AG08396 (cell line): ENCODE measurements around the gene ZBTB40.

Source experiments
- DNase-seq: peaks from one replicate; pipeline ENCODE4 v3.0.0; 2012; ENCODE audit warnings: low spot score, mixed read lengths

ZBTB40 gene

GRCh38 chr1:22507587-22507986 is 55.9 kb downstream of the ZBTB40 start:
- DNase-seq: no peak

GRCh38 chr1:22508329-22508728 is 56.7 kb downstream of the ZBTB40 start:
- no peak for DNase-seq

- DNase-seq: no peak
Observed at GRCh38 chr1:22508991-22509390, 57.3 kb downstream of the ZBTB40 start.

GRCh38 chr1:22509815-22510214 is 58.2 kb downstream of the ZBTB40 start:
- DNase-seq: no peak

- no peak for DNase-seq
Observed at GRCh38 chr1:22512873-22513272, 61.2 kb downstream of the ZBTB40 start.

- DNase-seq: no peak
Observed at GRCh38 chr1:22516906-22517571, 65.4 kb downstream of the ZBTB40 start.

GRCh38 chr1:22517956-22518355 is 66.3 kb downstream of the ZBTB40 start:
- no peak for DNase-seq

GRCh38 chr1:22518379-22518778 is 66.7 kb downstream of the ZBTB40 start:
- DNase-seq: no peak

- DNase-seq: no peak
Observed at GRCh38 chr1:22520871-22521270, 69.2 kb downstream of the ZBTB40 start.

- DNase-seq: no peak
Observed at GRCh38 chr1:22521692-22522091, 70.0 kb downstream of the ZBTB40 start.

- DNase-seq: no peak
Observed at GRCh38 chr1:22522221-22522743, 70.6 kb downstream of the ZBTB40 start.

- DNase-seq: no peak
Observed at GRCh38 chr1:22524481-22524880, 72.8 kb downstream of the ZBTB40 start.

- DNase-seq: no peak
Observed at GRCh38 chr1:22525211-22525610, 73.6 kb downstream of the ZBTB40 start.

GRCh38 chr1:22525646-22526045 is 74.0 kb downstream of the ZBTB40 start:
- DNase-seq: no peak

- DNase-seq: no peak
Observed at GRCh38 chr1:22526098-22526497, 74.4 kb downstream of the ZBTB40 start.

- DNase-seq: no peak
Observed at GRCh38 chr1:22526677-22527076, 75.0 kb downstream of the ZBTB40 start.

- no peak for DNase-seq
Observed at GRCh38 chr1:22527122-22527521, 75.5 kb downstream of the ZBTB40 start.

GRCh38 chr1:22527555-22528296 is 76.1 kb downstream of the ZBTB40 start:
- no peak for DNase-seq

GRCh38 chr1:22528451-22528850 is 76.8 kb downstream of the ZBTB40 start:
- DNase-seq: no peak

- peak; percentile 50 for DNase-seq
Observed at GRCh38 chr1:22529901-22530621, 78.4 kb downstream of the ZBTB40 start.

GRCh38 chr1:22530715-22531114 is 79.1 kb downstream of the ZBTB40 start:
- no peak for DNase-seq

- no peak for DNase-seq
Observed at GRCh38 chr1:22531251-22531650, 79.6 kb downstream of the ZBTB40 start.
